Body of pancreas (tissue), 4 donors: Measurements from ENCODE around the gene DTNB.

Experiments used
- CTCF ChIP-seq, 7 experiments: fragments of 450-650 bp in 4 of 7; fragments of 200-600 bp in 3 of 7; sonication (generic) in 3 of 7; IDR thresholded peaks; one replicate each; pipeline ENCODE4 v1.5.1; 2016 to 2019; ENCODE audit warnings: antibody characterized with exemption in 7 of 7
- POLR2A ChIP-seq, 3 donors: fragments of 450-650 bp; IDR thresholded peaks; one replicate each; pipeline ENCODE4 v1.6.1; 2016; ENCODE audit warnings: antibody characterized with exemption in 3 of 3, mild to moderate bottlenecking in 2 of 3

GRCh38 chr2:25499157-25499556 is 174.2 kb downstream of the DTNB start:
- TF ChIP-seq CTCF (IDR thresholded peaks at IDR 0.05), result no peak
- no peak for TF ChIP-seq POLR2A (IDR thresholded peaks at IDR 0.05)
